Renal cortical epithelial cell (primary cell): Measurements from ENCODE around the gene CCNL2. TPM values are rescaled to one million over a fixed set of nuclear protein-coding genes. Genes with fewer than 3 reads are reported as not detected.
A peak's percentile ranks its signal among the peaks of the same experiment; 100 is the strongest.
"Not testable (repeated sequence)": the region's sequence is repeated elsewhere in the genome, so short reads cannot be mapped to it uniquely, and the experiment has no call there.

Experiments
- DNase-seq: peaks from one replicate; pipeline ENCODE4 v3.0.0-alpha.2; 2011; ENCODE audit warnings: low read depth
- total RNA-seq: library from RNA; depleted of rRNA; stranded (reverse); fragments of >200 nt; gene quantifications from 2 replicates; pipeline ENCODE4 v1.2.3, GENCODE V29; 2014

Gene CCNL2
- 71.0 and 155 TPM in 2 replicates for total RNA-seq

GRCh38 chr1:1399187-1399871, at the start of gene CCNL2:
Gene CCNL2, minus strand, starts transcription at chr1:1399335. Its CDS starts 29 bp downstream, at chr1:1399306.
- DNase-seq: peak; percentile 88

DNA sequence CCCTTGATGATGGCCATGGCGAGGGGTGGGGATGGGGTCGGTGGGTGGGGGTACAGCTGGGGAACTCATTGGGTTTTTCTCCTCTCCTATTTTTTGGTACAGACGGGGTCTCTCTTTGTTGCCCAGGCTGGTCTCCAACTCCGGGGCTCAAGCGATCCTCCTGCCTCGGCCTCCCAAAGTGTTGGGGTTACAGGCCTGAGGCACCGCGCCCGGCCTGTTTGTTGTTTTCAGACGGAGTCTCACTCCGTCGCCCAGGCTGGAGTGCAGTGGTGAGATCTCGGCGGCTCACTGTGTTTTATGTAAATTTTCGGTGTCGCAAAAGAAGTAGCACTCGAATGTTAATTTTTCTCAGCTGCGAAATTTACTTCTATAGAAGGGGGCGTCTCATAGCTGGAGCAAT, 47.5 kb upstream of the CCNL2 start:
- not testable (repeated sequence) for DNase-seq

DNA sequence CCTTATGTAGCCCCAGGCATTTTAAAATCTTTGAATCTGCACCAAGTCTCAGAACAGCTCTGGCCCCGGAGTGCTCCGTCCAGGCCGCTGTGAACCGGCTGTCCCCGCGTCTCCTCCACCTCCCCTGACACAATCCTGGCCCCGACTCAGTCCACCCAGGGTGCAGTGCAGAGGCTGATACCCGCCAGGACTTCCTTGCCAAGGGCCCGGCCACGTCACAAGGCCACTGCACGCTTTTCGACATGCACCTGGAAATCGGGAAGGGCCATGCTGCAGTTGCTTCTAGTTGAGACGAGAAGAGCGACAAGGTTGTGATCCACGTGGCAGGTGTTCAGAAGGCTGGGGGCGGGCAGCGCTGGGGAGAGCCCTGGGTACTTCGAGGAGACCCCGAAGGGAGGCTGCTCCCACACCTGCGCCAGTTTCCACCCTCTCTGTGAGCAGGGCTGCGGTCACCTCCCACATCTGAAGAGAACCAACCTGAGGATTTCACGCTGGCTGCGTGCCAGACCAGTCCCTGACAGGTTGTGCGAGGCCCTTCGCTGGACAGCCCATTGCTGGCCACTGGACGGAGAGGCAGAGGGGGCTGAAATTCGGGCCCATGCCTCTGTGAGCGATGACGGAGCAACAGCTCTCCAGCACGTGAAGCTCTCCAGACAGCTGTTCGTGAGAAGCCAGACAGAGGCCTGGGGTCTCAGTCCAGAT, 43.1 kb upstream of the CCNL2 start:
- DNase-seq: no peak

DNA sequence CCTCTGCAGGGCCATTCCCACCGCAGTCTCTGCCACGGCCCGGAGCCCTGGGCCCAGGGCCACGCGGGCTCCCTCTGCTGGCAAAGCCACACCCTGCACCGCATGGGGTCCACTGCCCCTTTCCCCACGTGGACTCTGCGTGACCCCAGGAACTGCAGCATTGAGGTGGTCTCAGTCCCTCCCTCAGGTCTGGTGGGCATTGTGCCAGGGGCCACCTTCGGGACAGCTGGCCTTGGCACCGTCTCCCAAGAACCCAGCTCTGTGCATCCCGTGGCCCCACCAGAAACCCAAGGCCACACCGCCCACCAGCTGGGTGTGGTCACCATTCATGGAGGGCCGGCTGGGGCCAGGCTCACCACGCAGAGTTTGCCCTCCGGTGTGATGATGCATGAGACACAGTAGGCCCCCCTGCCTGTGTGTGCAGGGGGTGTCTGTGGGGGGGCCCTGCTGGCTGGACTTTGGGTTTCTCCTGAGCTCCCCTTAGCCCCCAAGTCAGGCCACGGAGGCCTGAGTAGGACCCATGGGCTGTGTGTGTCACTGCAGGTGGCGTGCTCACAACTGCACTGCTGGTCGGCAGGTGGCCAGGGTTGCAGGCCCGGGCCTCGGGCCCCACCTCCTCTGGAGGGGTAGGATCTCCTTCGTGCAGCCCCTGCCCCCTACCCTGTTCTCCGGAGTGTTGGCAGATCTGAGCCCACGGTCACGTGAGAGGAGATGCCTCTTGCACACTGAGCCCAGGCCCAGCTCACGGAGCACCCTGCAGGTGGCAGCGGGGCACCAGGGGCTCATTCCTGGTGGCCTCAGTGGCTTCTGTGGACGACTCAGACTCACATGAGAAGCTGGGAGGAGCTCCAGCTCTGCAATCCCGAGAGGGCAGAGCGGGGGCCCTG, 42.1 kb upstream of the CCNL2 start:
- DNase-seq: no peak

DNA sequence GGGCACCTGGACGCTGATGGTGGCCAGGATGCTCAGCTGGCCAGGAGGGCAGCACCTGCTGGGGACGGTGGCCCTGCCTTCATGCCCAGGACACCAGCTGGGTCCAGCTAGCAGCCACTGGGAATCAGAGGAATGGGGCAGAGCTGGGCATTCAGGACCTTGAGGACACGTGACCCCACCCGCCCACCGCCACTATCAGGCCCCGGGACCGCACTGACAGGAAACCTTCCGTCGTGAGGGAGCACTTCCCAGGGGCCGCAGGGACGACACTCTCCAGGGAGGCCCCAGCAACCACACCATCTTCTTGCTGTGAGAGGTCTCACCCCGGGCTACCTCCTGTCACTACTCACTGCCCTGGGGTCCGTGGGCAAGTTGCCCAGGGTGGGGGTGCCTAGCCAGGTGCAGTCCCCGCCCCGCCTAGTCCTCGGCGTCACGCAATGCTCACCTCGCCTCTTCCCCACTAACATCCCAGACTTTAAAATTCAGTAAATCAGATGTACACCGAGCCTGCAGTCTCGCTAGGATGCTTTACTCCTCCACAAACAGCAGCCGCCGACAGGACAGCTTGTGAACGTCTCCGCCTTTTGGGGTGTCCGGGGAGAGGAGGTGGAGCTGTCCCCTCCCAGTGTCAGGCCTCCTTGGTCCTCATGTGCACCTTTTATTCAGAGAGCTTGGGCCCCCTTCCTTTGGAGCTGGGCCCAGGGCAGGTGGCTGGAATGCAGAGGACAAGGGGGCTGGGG, 41.3 kb upstream of the CCNL2 start:
- DNase-seq: no peak

DNA sequence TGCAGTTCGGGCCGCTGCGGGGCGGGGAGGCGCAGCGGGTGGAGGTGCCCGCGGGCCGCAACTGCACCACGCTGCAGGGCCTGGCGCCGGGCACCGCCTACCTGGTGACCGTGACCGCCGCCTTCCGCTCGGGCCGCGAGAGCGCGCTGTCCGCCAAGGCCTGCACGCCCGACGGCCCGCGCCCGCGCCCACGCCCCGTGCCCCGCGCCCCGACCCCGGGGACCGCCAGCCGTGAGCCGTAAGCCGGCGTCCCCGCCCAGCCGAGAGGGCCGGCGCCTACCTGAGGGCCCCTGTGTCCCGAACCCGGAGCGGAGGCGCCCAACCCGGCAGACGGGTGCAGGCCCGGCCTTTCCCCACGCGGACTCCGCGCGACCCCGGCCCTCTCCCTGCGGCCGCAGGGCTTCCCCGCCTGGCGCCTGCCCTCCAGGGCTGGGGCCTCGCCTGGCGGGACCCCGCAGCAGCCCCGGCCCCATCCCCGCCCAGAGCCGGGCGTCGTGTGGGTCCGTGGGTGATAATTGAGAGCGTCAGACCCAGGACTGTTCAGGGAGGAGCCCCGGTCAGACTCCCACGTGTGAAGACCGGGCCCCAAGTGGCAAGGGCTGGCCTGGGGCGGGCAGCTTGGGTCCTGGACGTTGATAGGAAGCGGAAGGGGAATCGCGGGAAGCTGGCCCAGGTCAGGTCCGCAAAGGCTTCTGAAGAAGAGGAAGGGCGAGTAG, 40.6 kb upstream of the CCNL2 start:
- no peak for DNase-seq

GRCh38 chr1:1438531-1439381, 39.6 kb upstream of the CCNL2 start:
- DNase-seq: no peak

DNA sequence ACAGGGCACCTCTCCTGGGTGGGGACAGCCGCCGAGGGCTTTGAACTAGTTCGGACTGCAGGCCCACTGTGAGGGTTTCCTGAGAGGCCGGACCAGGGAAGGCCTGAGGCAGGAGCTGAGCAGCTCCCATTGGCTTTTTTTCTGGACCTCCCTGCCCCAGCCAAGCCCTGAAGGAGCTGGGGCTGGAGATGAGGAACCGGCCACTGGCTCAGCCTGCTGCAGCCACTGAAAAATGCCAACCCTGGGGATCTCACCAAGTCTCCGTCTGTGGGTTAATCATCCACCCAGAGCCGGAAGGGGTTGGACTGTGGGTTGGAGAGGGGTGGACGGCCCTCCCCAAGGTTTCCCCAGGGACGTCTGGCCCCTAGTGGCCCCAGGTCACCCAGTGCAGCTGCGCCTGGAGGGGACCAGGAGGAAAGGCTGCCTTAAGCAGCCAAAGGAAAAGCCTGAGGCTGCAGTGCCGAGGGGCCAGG, 38.8 kb upstream of the CCNL2 start:
- peak; percentile 84 for DNase-seq

DNA sequence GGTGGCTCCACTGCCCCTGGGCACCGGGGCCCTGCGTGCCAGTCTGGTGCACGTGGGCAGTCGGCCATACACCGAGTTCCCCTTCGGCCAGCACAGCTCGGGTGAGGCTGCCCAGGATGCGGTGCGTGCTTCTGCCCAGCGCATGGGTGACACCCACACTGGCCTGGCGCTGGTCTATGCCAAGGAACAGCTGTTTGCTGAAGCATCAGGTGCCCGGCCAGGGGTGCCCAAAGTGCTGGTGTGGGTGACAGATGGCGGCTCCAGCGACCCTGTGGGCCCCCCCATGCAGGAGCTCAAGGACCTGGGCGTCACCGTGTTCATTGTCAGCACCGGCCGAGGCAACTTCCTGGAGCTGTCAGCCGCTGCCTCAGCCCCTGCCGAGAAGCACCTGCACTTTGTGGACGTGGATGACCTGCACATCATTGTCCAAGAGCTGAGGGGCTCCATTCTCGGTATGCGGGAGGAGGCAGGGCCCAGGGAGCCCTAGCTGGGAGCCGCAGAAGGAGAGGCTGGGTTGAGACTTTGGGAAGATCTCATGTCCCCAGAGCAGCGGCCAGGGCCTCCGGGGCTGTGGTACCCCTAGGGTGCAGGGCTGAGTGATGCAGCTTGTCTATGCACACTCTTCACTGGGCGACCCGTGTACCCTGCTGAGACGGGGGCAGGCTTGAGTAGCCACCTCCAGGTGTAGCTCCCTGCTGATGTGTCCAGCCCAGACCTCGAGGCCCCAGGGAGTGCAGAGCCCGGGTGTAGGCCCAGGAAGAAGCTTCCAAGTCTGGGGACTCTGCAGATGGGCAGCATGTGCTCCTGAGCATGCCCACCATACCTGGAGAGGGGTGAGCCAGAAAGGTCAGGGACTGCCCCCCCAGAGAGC, 38.1 kb upstream of the CCNL2 start:
- DNase-seq: no peak

- DNase-seq: no peak
Measured at GRCh38 chr1:1436630-1437032, 37.5 kb upstream of the CCNL2 start.

DNA sequence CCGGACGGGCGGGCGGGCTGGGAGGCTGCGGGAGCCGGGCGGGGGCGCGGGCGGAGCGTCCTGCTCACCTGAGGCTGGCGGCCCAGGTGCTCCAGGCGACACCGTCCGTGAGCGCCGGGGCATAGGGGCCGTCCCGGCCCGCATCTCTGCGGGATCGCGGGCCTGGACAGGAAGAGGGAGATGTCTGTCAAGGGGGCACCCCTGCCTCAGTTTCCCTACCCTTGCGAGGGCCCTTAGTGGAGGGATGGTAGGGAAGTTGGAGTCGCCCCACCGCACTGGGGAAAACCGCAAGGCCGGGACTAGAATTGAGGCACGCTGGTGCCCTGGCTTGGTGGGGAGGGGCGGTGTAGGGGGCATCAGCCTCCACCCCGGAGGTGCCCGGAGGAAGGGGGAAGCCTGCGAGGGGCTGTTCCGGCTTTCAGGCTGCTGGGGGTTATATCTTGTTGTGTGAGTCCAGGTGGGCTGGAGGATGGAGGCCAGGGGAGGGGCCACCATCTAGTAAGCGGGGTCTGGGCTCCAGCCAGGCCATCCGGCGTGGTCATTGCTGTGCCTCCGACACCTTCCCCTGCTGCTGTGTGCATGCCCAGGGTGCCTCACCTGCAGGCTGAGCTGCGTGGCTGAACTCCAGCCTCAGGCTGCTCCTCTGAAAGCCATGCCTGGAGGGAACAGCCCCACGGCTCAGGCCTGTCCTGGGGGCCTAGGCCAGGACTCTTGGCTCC, 36.9 kb upstream of the CCNL2 start:
- no peak for DNase-seq

DNA sequence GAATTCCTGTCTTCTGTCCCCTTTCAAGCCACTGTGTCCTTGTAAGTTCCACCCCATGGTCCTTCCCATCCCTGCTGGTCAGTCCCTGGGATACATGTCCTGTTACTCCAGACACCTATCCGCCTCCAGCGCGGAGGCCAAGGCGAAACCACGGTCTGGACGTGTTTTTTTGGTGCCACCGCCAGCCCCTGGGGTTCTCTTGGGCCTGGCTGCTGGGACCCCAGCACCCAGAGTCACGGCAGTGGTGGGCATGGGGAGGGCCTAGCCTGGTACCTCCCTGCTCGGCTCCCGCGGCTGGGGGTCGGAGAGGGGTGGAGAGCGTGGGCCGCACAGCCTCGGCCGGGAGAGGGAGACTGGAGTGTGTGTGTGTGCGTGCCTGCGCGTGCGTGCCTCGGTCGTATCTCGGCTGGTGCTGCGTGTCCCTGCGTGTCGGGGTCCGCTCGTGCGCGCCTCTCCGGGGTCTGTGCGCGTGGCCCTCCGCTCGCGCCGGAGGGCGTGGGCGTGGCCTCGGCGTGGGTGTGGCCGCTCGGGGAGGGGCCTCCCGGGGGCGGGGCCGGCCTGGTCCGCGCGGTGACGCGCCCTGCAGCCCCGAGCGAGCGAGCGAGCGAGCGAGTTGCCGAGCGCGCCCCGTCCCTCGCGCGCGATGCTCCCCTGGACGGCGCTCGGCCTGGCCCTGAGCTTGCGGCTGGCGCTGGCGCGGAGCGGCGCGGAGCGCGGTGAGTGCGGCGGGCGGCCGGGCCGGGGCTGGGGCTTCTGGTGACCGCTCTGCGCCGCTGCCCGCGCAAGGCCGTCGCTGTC, 36.2 kb upstream of the CCNL2 start, which contains the start of gene VWA1:
VWA1 (plus strand) TSS at position 585 of the 798 bp plus-strand sequence; CDS start at position 644, 59 bp downstream.
- no peak for DNase-seq

DNA sequence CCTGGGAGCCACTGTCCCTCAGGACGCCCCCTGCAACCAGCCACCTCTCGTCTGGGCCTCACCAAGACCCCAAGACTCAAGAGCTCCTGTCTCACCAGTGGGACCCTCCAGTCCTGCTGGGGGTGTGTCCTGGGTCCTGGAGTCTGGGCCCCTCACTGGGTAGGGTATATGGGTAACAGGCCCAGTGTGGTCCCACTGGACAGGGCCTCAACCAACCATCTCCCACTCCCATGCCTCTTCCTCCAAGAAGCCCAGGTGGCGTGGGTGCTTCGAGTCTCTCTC, 35.6 kb upstream of the CCNL2 start:
- no peak for DNase-seq

GRCh38 chr1:1434131-1434823, 35.1 kb upstream of the CCNL2 start:
- DNase-seq: no peak

GRCh38 chr1:1433804-1434130, 34.6 kb upstream of the CCNL2 start:
- peak; percentile 17 for DNase-seq

GRCh38 chr1:1432951-1433803, 34.0 kb upstream of the CCNL2 start:
- peak; percentile 26 for DNase-seq
